Loucy (cell line): ENCODE data around the gene LAMTOR1.

ENCODE experiments used
- CTCF ChIP-seq: fragments of 200-600 bp; sonication (generic); conservative IDR thresholded peaks from 2 replicates; pipeline ENCODE4 v1.5.1; 2014; ENCODE audit warnings: mild to moderate bottlenecking, antibody characterized with exemption, low read length
- EZH2phosphoT487 ChIP-seq: fragments of 200-600 bp; IDR thresholded peaks from 2 replicates; pipeline ENCODE4 v1.6.1; 2018; ENCODE audit warnings: antibody characterized with exemption, mild to moderate bottlenecking, moderate library complexity, borderline replicate concordance

- TF ChIP-seq CTCF (no peak), EZH2phosphoT487 (no peak)
Observed at GRCh38 chr11:72102162-72102561, 935 bp downstream of the LAMTOR1 start.
